Testis (tissue), 3 donors: ENCODE measurements around the gene SLC22A23. TPM values are rescaled to one million over a fixed set of nuclear protein-coding genes. Genes with fewer than 3 reads are reported as not detected.

ENCODE experiments used
- DNase-seq: peaks from one replicate; pipeline ENCODE4 v3.0.0-alpha.2; 2019
- H3K27ac ChIP-seq, 2 donors: fragments of 200-600 bp; sonication (generic); one replicate each; pipeline ENCODE4 v1.5.1; 2019
- H3K27me3 ChIP-seq: fragments of 200-600 bp; sonication (generic); one replicate; pipeline ENCODE4 v1.5.1; 2019
- H3K36me3 ChIP-seq: fragments of 200-600 bp; sonication (generic); one replicate; pipeline ENCODE4 v1.5.1; 2017; ENCODE audit warnings: low read depth; ENCODE audit errors: missing control alignments
- H3K4me1 ChIP-seq: fragments of 200-600 bp; sonication (generic); one replicate; pipeline ENCODE4 v1.5.1; 2019
- H3K4me3 ChIP-seq, 2 donors: fragments of 200-600 bp; sonication (generic); one replicate each; pipeline ENCODE4 v1.5.1; 2017 to 2019
- H3K9me3 ChIP-seq: fragments of 200-600 bp; sonication (generic); one replicate; pipeline ENCODE4 v1.5.1; 2017
- CTCF ChIP-seq, 3 experiments: fragments of 450-650 bp in 2 of 3; fragments of 200-600 bp in 1 of 3; sonication (generic) in 1 of 3; IDR thresholded peaks; one replicate each; pipeline ENCODE4 v1.5.1; 2016 to 2019; ENCODE audit warnings: antibody characterized with exemption in 3 of 3, mild to moderate bottlenecking in 2 of 3, moderate library complexity in 1 of 3
- POLR2A ChIP-seq: fragments of 450-650 bp; IDR thresholded peaks from one replicate; pipeline ENCODE4 v1.6.1; 2017; ENCODE audit warnings: antibody characterized with exemption, mild to moderate bottlenecking, moderate library complexity
- WGBS, 2 donors: methylation state at CpG; one replicate each; pipeline ENCODE4 v1.1.5; 2018; 5-methylcytosine and 5-hydroxymethylcytosine counted together
- intact Hi-C: fragments of 100-400 bp; cut with DNase I; formaldehyde crosslinking; loops from one replicate; pipeline ENCODE4 v1.15.1; 2023; ENCODE audit warnings: low total_unique reads
- polyA plus RNA-seq: library from polyadenylated mRNA; stranded (reverse); fragments of 350-450 nt; fragmentation: Illumina TruSeq; extraction: RNeasy Lipid Tissue Mini Kit (QIAGEN cat#74804); gene quantifications from one replicate; pipeline ENCODE4 v1.2.3, GENCODE V29; 2014; ENCODE audit warnings: low read depth, low replicate concordance; ENCODE audit not compliant: insufficient read depth
- total RNA-seq, 2 donors: library from RNA; depleted of rRNA; stranded (reverse); fragments of >200 nt; gene quantifications; one replicate each; pipeline ENCODE4 v1.2.3, GENCODE V29; 2016

Gene SLC22A23
- total and polyA plus RNA-seq, 3 donors from 2014 or later: 9.0 to 20.9 (median 14.9) TPM

DNA sequence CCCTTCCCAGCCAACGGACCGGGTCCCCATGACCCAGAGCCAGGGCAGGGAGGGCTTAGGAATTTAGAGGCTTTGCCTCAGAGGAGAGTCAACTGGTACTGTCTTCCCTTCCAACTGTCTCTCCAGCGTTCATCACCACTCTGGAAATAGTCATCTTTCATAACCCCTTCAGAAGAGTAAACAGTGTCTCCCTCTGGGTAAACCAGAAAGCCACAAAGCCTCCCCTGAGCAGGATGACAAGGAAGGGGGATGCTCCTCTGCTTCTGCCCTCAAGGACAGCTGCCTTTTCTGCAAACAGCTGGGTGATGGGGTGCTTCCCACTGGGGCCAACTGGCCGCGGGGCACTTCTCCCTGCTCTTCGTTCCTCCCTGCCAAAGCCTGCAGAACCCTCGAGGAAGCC, 108.0 kb downstream of the SLC22A23 start:
- Histone ChIP-seq H3K4me3 (no peak overlapping the region), H3K4me1 (no peaks in the 10 kb centered on the region), H3K27ac (no peak overlapping the region), H3K27me3 (no peaks in the 10 kb centered on the region), H3K9me3 (no peaks in the 10 kb centered on the region), H3K36me3 (no peaks in the 10 kb centered on the region)
- intact Hi-C loops: no loop called here
- 82 to 86% methylated on average over 7 of the region's 7 CpGs for WGBS, 2 donors
- no peak for DNase-seq
- TF ChIP-seq CTCF (IDR thresholded peaks at IDR 0.05) (no peak), POLR2A (no peak)

DNA sequence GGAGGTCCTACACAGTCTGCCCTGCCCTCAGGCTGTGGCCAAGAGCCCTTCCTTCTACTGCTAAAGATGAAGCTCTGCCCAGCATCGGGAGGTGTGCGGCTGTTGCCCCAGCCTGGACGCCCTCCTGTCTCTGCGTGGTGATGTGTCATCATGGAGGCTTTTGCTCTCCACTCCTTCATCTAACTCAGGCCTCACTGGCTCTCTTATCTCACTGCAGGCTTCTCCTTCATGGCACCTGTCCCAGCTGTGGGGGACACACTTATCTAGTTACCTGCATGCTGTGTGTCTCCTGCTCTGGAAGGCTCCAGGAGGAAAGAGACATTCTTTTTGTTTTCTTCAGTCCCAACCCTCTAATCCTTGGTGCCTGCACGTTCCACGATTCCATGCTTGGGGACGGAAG, 109.0 kb downstream of the SLC22A23 start:
- intact Hi-C loops: no loop called here
- WGBS, 2 donors: 90 to 97% methylated on average over 7 of the region's 7 CpGs
- H3K4me3 ChIP-seq: no peak overlapping the region
- H3K9me3 ChIP-seq: no peaks in the 10 kb centered on the region
- no peak overlapping the region for H3K27ac ChIP-seq
- H3K4me1 ChIP-seq: no peaks in the 10 kb centered on the region
- H3K27me3 ChIP-seq: no peaks in the 10 kb centered on the region
- no peak for DNase-seq
- no peak for TF ChIP-seq POLR2A
- no peak for TF ChIP-seq CTCF (IDR thresholded peaks at IDR 0.05)
- H3K36me3 ChIP-seq: no peaks in the 10 kb centered on the region

DNA sequence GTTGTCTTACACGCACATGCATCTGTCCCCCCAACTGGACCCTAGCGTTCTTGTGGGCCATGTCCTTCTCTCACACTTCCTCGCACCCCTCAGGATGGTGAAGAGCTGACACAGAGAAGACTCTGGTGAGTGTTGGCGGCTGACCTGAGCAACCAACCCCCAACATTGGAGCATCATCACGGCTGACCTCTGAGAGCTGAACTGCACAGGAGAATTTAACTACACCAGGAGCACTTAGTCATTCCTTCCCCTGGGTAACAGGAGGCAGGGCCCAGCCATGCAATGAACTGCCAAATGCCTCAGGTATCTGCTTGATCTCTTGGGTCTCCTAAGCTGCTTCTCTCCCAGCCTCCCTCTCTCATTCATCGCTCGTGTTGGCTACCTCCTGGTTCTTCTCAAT, 109.6 kb downstream of the SLC22A23 start:
- 90 to 93% methylated on average over 7 of the region's 7 CpGs for WGBS, 2 donors
- H3K9me3 ChIP-seq: no peaks in the 10 kb centered on the region
- no peak overlapping the region for H3K27ac ChIP-seq
- no peak for TF ChIP-seq CTCF (IDR thresholded peaks at IDR 0.05)
- no peak for TF ChIP-seq POLR2A
- no peaks in the 10 kb centered on the region for H3K36me3 ChIP-seq
- no peak for DNase-seq
- intact Hi-C loops: no loop called here
- H3K4me1 ChIP-seq: no peaks in the 10 kb centered on the region
- H3K4me3 ChIP-seq: no peak overlapping the region
- H3K27me3 ChIP-seq: no peaks in the 10 kb centered on the region

DNA sequence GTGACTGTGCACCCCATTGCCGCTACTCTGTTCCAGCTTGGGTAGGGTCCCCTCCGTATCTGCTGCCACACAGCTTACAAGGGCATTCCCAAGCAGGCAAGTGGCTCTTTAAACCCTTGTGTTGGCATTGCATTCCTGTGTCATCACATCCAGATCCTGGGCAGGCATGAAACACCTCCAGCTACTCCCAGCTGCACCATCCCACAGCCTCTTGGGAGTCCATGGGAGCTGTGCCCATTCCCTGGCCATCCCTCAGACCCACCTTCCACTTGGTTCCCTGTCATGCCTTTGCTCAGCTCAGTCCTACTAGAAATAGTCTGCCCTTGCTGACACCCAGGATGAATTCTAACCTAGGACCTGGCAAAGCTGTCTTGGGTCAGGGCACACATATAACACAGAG, 110.4 kb downstream of the SLC22A23 start:
- Histone ChIP-seq H3K9me3 (no peaks in the 10 kb centered on the region), H3K4me1 (no peaks in the 10 kb centered on the region), H3K27ac (no peak overlapping the region), H3K4me3 (no peak overlapping the region), H3K27me3 (no peaks in the 10 kb centered on the region), H3K36me3 (no peaks in the 10 kb centered on the region)
- 100% methylated on average over 2 of the region's 2 CpGs for WGBS, 2 donors
- intact Hi-C loops: no loop called here
- no peak for DNase-seq
- no peak for TF ChIP-seq POLR2A
- TF ChIP-seq CTCF (IDR thresholded peaks at IDR 0.05): no peak

- no peaks in the 10 kb centered on the region for H3K4me1 ChIP-seq
- no peaks in the 10 kb centered on the region for H3K27me3 ChIP-seq
- H3K4me3 ChIP-seq: no peak overlapping the region
- intact Hi-C loops: no loop called here
- H3K36me3 ChIP-seq: no peaks in the 10 kb centered on the region
- no peak overlapping the region for H3K27ac ChIP-seq
- no peaks in the 10 kb centered on the region for H3K9me3 ChIP-seq
- no peak for TF ChIP-seq CTCF (IDR thresholded peaks at IDR 0.05)
- no peak for TF ChIP-seq POLR2A
- 75 to 81% methylated on average over 8 of the region's 8 CpGs for WGBS, 2 donors
- DNase-seq: no peak
Observed at GRCh38 chr6:3345836-3346235, 111.0 kb downstream of the SLC22A23 start.
